Smooth muscle cell (in vitro differentiated cells): ENCODE data around the gene HDAC4. TPM values are rescaled to one million over a fixed set of nuclear protein-coding genes. Genes with fewer than 3 reads are reported as not detected.

Source experiments
- DNase-seq: peaks from one replicate; lab custom pipeline; 2025; ENCODE audit not compliant: unreplicated experiment; lab: John Stamatoyannopoulos, UW
- H2AFZ ChIP-seq: fragments of 200-600 bp; sonication (generic); 2 replicates; pipeline ENCODE4 v1.6.0; 2016; ENCODE audit warnings: antibody characterized with exemption, low read depth, mild to moderate bottlenecking
- H3F3A ChIP-seq: fragments of 200-600 bp; sonication (generic); 2 replicates; pipeline ENCODE4 v1.6.0; 2017; ENCODE audit warnings: antibody characterized with exemption, low read depth
- H3K27ac ChIP-seq: fragments of 200-600 bp; sonication (generic); 2 replicates; pipeline ENCODE4 v1.5.1; 2016; ENCODE audit warnings: low read depth, mild to moderate bottlenecking
- H3K27me3 ChIP-seq: fragments of 200-600 bp; sonication (generic); 2 replicates; pipeline ENCODE4 v1.6.1; 2016; ENCODE audit warnings: low read depth, mild to moderate bottlenecking
- H3K36me3 ChIP-seq: fragments of 200-600 bp; sonication (generic); 2 replicates; pipeline ENCODE4 v1.5.1; 2016; ENCODE audit warnings: low read depth
- H3K4me1 ChIP-seq: fragments of 200-600 bp; sonication (generic); 2 replicates; pipeline ENCODE4 v1.5.1; 2016; ENCODE audit warnings: low read depth
- H3K4me2 ChIP-seq: fragments of 200-600 bp; sonication (generic); 2 replicates; pipeline ENCODE4 v1.6.0; 2016; ENCODE audit warnings: mild to moderate bottlenecking
- H3K4me3 ChIP-seq: fragments of 200-600 bp; sonication (generic); 2 replicates; pipeline ENCODE4 v1.5.1; 2016; ENCODE audit warnings: mild to moderate bottlenecking
- H3K79me2 ChIP-seq: fragments of 200-600 bp; sonication (generic); 2 replicates; pipeline ENCODE4 v1.6.0; 2016; ENCODE audit warnings: low read depth, mild to moderate bottlenecking
- H3K9ac ChIP-seq: fragments of 200-600 bp; sonication (generic); 2 replicates; pipeline ENCODE4 v1.6.0; 2016; ENCODE audit warnings: low read depth
- H3K9me3 ChIP-seq: fragments of 200-600 bp; sonication (generic); replicated peaks from 2 replicates; pipeline ENCODE4 v1.5.1; 2016; ENCODE audit warnings: low read depth
- H4K20me1 ChIP-seq: fragments of 200-600 bp; sonication (generic); 2 replicates; pipeline ENCODE4 v1.6.0; 2016; ENCODE audit warnings: low read depth
- WGBS: methylation state at CpG from one replicate; pipeline ENCODE4 v1.1.7; 2016; ENCODE audit warnings: low lambda C conversion rate; 5-methylcytosine and 5-hydroxymethylcytosine counted together
- polyA plus RNA-seq: library from polyadenylated mRNA; unstranded; fragments of >200 nt; fragmentation: Nextera tagmentation; extraction: Ambion mirVana; gene quantifications from 2 replicates; pipeline ENCODE4 v1.2.1, GENCODE V29; 2016
- total RNA-seq: library from RNA; depleted of rRNA; stranded (reverse); fragments of >200 nt; gene quantifications from 2 replicates; pipeline ENCODE4 v1.2.3, GENCODE V29; 2014
- TF ChIP-seq, protein P1 (sequence below): fragments of 200-600 bp; sonication (generic); IDR thresholded peaks from 2 replicates; pipeline ENCODE4 v1.5.1; 2017; ENCODE audit warnings: borderline replicate concordance, mild to moderate bottlenecking, antibody characterized with exemption; ENCODE audit not compliant: insufficient read depth, poor library complexity, severe bottlenecking

HDAC4 gene
- total and polyA plus RNA-seq, 2 experiments from 2014 or later: 6.2 to 35.7 TPM

DNA sequence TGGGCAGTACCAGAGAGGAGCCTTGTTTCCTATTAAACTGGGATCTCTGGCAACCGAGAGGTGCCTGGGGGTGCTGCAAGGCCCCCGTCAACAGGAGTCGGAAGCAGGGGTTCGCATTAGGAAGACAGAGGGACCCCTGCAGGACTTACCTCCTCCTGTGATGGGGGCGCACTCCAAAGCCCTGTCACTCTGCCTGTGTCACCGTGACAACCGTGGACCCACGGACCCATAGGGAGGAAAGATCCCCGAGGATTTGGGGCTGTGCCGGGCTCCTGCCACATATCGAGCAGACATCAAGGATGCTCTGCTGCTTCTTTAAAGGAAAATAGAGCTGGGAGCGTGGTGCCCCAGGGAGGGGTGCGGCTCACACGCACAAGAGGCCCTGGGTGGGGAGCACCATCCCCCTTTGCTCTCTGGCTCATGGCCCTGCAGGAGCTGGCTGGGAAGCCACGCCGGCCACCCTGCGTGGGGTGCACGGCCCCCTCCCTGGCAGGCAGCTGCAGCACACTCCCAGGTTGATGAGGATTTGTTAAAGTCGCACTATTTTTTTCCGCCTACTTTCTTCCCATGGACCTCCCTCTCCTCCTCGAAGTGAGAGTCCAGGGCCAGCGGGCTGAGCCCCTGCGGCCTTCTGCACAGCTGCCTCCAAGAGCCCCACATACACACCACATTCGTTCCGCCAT lies 385.5 kb downstream of the HDAC4 start:
- no peak overlapping the region for H2AFZ ChIP-seq
- H4K20me1 ChIP-seq: no peaks in the 10 kb centered on the region
- TF ChIP-seq, protein P1, sequence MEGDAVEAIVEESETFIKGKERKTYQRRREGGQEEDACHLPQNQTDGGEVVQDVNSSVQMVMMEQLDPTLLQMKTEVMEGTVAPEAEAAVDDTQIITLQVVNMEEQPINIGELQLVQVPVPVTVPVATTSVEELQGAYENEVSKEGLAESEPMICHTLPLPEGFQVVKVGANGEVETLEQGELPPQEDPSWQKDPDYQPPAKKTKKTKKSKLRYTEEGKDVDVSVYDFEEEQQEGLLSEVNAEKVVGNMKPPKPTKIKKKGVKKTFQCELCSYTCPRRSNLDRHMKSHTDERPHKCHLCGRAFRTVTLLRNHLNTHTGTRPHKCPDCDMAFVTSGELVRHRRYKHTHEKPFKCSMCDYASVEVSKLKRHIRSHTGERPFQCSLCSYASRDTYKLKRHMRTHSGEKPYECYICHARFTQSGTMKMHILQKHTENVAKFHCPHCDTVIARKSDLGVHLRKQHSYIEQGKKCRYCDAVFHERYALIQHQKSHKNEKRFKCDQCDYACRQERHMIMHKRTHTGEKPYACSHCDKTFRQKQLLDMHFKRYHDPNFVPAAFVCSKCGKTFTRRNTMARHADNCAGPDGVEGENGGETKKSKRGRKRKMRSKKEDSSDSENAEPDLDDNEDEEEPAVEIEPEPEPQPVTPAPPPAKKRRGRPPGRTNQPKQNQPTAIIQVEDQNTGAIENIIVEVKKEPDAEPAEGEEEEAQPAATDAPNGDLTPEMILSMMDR: no peak
- H3K9me3 ChIP-seq: no peaks in the 10 kb centered on the region
- no peak overlapping the region for H3K4me3 ChIP-seq
- 86% methylated on average over 25 of the region's 25 CpGs for WGBS
- no peak for DNase-seq
- H3K79me2 ChIP-seq: no peaks in the 10 kb centered on the region
- no peaks in the 10 kb centered on the region for H3K4me1 ChIP-seq
- no peaks in the 10 kb centered on the region for H3K36me3 ChIP-seq
- H3K4me2 ChIP-seq: no peak overlapping the region
- peaks cover 2% of the 10 kb centered on the region for H3K27me3 ChIP-seq
- no peak overlapping the region for H3K9ac ChIP-seq
- H3K27ac ChIP-seq: no peak overlapping the region
- H3F3A ChIP-seq: no peaks in the 10 kb centered on the region

DNA sequence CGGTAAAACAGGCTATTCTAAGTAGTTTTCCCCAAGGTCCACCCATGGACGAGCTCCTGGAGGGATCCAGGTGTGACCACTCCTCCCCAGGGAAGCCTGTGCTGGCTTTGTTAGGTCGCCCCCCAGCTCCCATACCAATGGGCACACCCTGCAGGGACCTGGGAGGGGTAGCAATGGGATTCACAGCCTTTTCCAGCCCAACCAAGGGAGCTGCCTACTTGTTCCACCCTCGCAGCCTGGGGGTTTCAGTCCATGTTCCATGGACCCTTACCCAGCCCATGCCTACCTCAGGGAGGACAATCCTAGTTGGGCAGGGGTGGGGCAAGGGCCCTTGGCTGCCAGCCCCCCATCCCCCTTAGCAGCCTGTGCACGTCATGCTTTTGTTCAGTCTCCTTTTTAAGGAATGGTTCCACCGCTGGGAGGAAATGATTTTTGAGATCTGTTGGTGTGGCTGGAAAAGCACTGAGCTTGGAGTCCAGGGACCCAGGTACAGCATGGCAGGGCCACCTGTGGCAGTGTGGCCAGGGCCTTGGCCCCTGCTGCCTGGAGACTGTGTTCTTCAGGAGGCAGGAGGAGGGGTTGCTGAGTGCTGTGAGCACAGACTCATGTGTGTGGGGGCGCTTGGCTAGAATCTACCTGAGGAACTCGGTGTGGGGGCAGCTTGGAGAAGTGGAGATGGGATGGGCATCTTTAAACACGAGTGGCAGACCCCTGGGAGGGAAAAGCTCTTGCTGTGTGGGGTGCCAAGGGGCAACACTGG lies 386.2 kb downstream of the HDAC4 start:
- H3K36me3 ChIP-seq: no peaks in the 10 kb centered on the region
- H3K79me2 ChIP-seq: no peaks in the 10 kb centered on the region
- DNase-seq: no peak
- no peaks in the 10 kb centered on the region for H3K4me1 ChIP-seq
- 86% methylated on average over 9 of the region's 9 CpGs for WGBS
- H3K9ac ChIP-seq: no peak overlapping the region
- TF ChIP-seq, protein P1: no peak
- H2AFZ ChIP-seq: no peak overlapping the region
- H3K4me3 ChIP-seq: no peak overlapping the region
- no peak overlapping the region for H3K27ac ChIP-seq
- no peaks in the 10 kb centered on the region for H3K9me3 ChIP-seq
- no peaks in the 10 kb centered on the region for H4K20me1 ChIP-seq
- H3F3A ChIP-seq: no peaks in the 10 kb centered on the region
- H3K27me3 ChIP-seq: no peaks in the 10 kb centered on the region
- no peak overlapping the region for H3K4me2 ChIP-seq

DNA sequence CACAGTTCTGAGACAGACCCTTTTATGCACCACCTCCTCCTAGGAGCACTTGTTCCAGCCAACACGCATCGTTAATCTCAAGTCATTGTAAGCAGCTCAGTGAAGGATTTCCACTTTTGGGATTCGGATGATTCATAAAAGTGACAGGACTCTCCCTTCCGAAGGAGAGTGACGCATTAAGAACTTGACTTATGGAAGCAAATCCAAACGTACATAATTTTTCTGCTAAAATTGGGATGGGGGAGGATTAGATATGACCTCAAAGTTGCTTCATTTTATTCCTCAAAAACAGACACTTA lies 387.2 kb downstream of the HDAC4 start:
- no peak overlapping the region for H3K4me2 ChIP-seq
- no peak for DNase-seq
- no peaks in the 10 kb centered on the region for H3K27me3 ChIP-seq
- H3K9me3 ChIP-seq: no peaks in the 10 kb centered on the region
- no peaks in the 10 kb centered on the region for H4K20me1 ChIP-seq
- H3K4me3 ChIP-seq: no peak overlapping the region
- H3K9ac ChIP-seq: no peak overlapping the region
- H3F3A ChIP-seq: no peaks in the 10 kb centered on the region
- 82% methylated on average over 6 of the region's 6 CpGs for WGBS
- no peaks in the 10 kb centered on the region for H3K79me2 ChIP-seq
- H3K27ac ChIP-seq: no peak overlapping the region
- H2AFZ ChIP-seq: no peak overlapping the region
- no peaks in the 10 kb centered on the region for H3K36me3 ChIP-seq
- TF ChIP-seq, protein P1: no peak
- H3K4me1 ChIP-seq: no peaks in the 10 kb centered on the region
